ENCODE results near the gene HSPB1. TPM values are rescaled to one million over a fixed set of nuclear protein-coding genes. Genes with fewer than 3 reads are reported as not detected.

Gene HSPB1
- total and polyA plus RNA-seq, 2 donors (not counting 1 experiment from before 2014, with no cell fraction given) = 70.0 to 234 TPM

- Histone ChIP-seq H3K4me3 (replicated peaks in 1 of 4; ENCODE audit: control extremely low read depth in 1 of 4, insufficient read depth in 1 of 4, low read depth in 3 of 4, low read length in 4 of 4) (no peak overlapping the region), H3K27ac (ENCODE audit: insufficient read depth, low read length) (no peak overlapping the region), H3K4me2 (ENCODE audit: extremely low read depth, insufficient read depth, low read length) (no peak overlapping the region), H3K79me2 (ENCODE audit: control insufficient read depth, insufficient read depth, low read length) (no peaks in the 10 kb centered on the region), H4K20me1 (ENCODE audit: control insufficient read depth, extremely low read depth, insufficient read depth, low read length) (no peaks in the 10 kb centered on the region), H3K9ac (ENCODE audit: insufficient read depth, low read length) (no peak overlapping the region), H3K4me1 (ENCODE audit: control insufficient read depth, extremely low read depth, insufficient read depth, low read length) (no peaks in the 10 kb centered on the region), H3K9me3 (ENCODE audit: control insufficient read depth, insufficient read depth, low read depth, low read length) (no peaks in the 10 kb centered on the region), H2AFZ (ENCODE audit: low read length) (no peak overlapping the region), H3K27me3 (ENCODE audit: control insufficient read depth, insufficient read depth, low read length) (peaks cover 19% of the 10 kb centered on the region), H3K36me3 (ENCODE audit: control insufficient read depth, insufficient read depth, low read length) (no peaks in the 10 kb centered on the region)
- TF ChIP-seq EZH2 (IDR thresholded peaks at IDR 0.05; ENCODE audit: low read length, missing control alignments) (no peak), CTCF (conservative IDR thresholded peaks at IDR 0.05 in 1 of 2, IDR thresholded peaks at IDR 0.05 in 1 of 2; ENCODE audit: low read depth in 1 of 2, low read length in 2 of 2) (no peak)
- DNase-seq (ENCODE audit: low read depth in 2 of 2) = no peak
Observed at GRCh38 chr7:76280408-76280807, 22.1 kb upstream of the HSPB1 start.

- Histone ChIP-seq H3K4me1 (ENCODE audit: control insufficient read depth, extremely low read depth, insufficient read depth, low read length) (no peaks in the 10 kb centered on the region), H3K27ac (ENCODE audit: insufficient read depth, low read length) (no peak overlapping the region), H3K36me3 (ENCODE audit: control insufficient read depth, insufficient read depth, low read length) (no peaks in the 10 kb centered on the region), H3K9ac (ENCODE audit: insufficient read depth, low read length) (no peak overlapping the region), H3K4me2 (ENCODE audit: extremely low read depth, insufficient read depth, low read length) (peak overlapping the region; percentile 2), H3K27me3 (ENCODE audit: control insufficient read depth, insufficient read depth, low read length) (peaks cover 19% of the 10 kb centered on the region), H4K20me1 (ENCODE audit: control insufficient read depth, extremely low read depth, insufficient read depth, low read length) (no peaks in the 10 kb centered on the region), H3K79me2 (ENCODE audit: control insufficient read depth, insufficient read depth, low read length) (no peaks in the 10 kb centered on the region), H3K9me3 (ENCODE audit: control insufficient read depth, insufficient read depth, low read depth, low read length) (no peaks in the 10 kb centered on the region), H2AFZ (ENCODE audit: low read length) (no peak overlapping the region), H3K4me3 (replicated peaks in 1 of 4; ENCODE audit: control extremely low read depth in 1 of 4, insufficient read depth in 1 of 4, low read depth in 3 of 4, low read length in 4 of 4) (peak overlapping the region in 2 of 4 experiments; percentile 5 to 37)
- TF ChIP-seq EZH2 (IDR thresholded peaks at IDR 0.05; ENCODE audit: low read length, missing control alignments) (peak; percentile 93), CTCF (conservative IDR thresholded peaks at IDR 0.05 in 1 of 2, IDR thresholded peaks at IDR 0.05 in 1 of 2; ENCODE audit: low read depth in 1 of 2, low read length in 2 of 2) (no peak)
- no peak for DNase-seq (ENCODE audit: low read depth in 2 of 2)
Observed at GRCh38 chr7:76281006-76281705, 21.3 kb upstream of the HSPB1 start.

- Histone ChIP-seq H2AFZ (ENCODE audit: low read length) (no peak overlapping the region), H3K9ac (ENCODE audit: insufficient read depth, low read length) (no peak overlapping the region)
- TF ChIP-seq CTCF (conservative IDR thresholded peaks at IDR 0.05 in 1 of 2, IDR thresholded peaks at IDR 0.05 in 1 of 2; ENCODE audit: low read depth in 1 of 2, low read length in 2 of 2) (no peak), EZH2 (IDR thresholded peaks at IDR 0.05; ENCODE audit: low read length, missing control alignments) (peak; percentile 56)
Observed at GRCh38 chr7:76281706-76282343, 20.6 kb upstream of the HSPB1 start.

More at GRCh38 chr7:76281706-76282343, 20.6 kb upstream of the HSPB1 start:
- Histone ChIP-seq H3K4me1 (ENCODE audit: control insufficient read depth, extremely low read depth, insufficient read depth, low read length) (no peaks in the 10 kb centered on the region), H4K20me1 (ENCODE audit: control insufficient read depth, extremely low read depth, insufficient read depth, low read length) (no peaks in the 10 kb centered on the region), H3K79me2 (ENCODE audit: control insufficient read depth, insufficient read depth, low read length) (no peaks in the 10 kb centered on the region), H3K4me3 (replicated peaks in 1 of 4; ENCODE audit: control extremely low read depth in 1 of 4, insufficient read depth in 1 of 4, low read depth in 3 of 4, low read length in 4 of 4) (peak overlapping the region in 2 of 4 experiments; percentile 4 to 28), H3K9me3 (ENCODE audit: control insufficient read depth, insufficient read depth, low read depth, low read length) (no peaks in the 10 kb centered on the region), H3K27ac (ENCODE audit: insufficient read depth, low read length) (no peak overlapping the region), H3K27me3 (ENCODE audit: control insufficient read depth, insufficient read depth, low read length) (peaks cover 14% of the 10 kb centered on the region), H3K4me2 (ENCODE audit: extremely low read depth, insufficient read depth, low read length) (peak overlapping the region; percentile 51), H3K36me3 (ENCODE audit: control insufficient read depth, insufficient read depth, low read length) (no peaks in the 10 kb centered on the region)
- no peak for DNase-seq (ENCODE audit: low read depth in 2 of 2)

All from fibroblast of lung (primary cell).